Measurements from ENCODE around the gene C1S. TPM values are rescaled to one million over a fixed set of nuclear protein-coding genes. Genes with fewer than 3 reads are reported as not detected.

The C1S gene
- total RNA-seq, 2 experiments from 2014 or later: 1.7 TPM

DNA sequence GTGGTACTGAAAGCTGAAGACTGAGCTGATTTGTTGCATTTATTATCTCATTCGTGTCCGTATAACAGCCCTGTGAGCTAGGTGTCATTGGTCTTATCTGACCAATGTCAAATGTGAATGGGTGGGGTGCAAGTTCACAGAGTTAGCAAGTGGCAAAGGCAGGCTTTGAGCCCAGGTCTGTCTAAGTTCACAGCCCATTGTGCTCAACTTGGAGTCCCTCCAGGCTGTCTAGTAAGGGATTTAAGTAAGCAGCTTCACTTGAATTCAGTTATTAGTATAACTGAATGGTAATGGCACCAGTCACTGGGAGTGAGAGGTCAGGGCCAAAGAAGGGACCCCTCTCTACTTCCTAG lies 8.5 kb downstream of the C1S start:
- CTCF ChIA-PET: no interaction called here
- Mint-ChIP-seq H3K9me3 (no peaks in the 10 kb centered on the region), H3K4me1 (no peaks in the 10 kb centered on the region), H3K36me3 (ENCODE audit: low read depth) (no peaks in the 10 kb centered on the region), H3K27ac (no peak overlapping the region), H3K27me3 (peaks cover 26% of the 10 kb centered on the region), H3K4me3 (no peak overlapping the region)
- no peak for DNase-seq
- POLR2A ChIA-PET: interaction anchor here (1.0 to 1.4 kb wide), 2 partner anchors 9 to 39 kb away, joined by 3 to 4 read pairs; no protein-coding TSS in a partner anchor

- Mint-ChIP-seq H3K36me3 (ENCODE audit: low read depth) (no peaks in the 10 kb centered on the region), H3K27ac (no peak overlapping the region), H3K27me3 (peaks cover 25% of the 10 kb centered on the region), H3K4me3 (no peak overlapping the region), H3K4me1 (no peaks in the 10 kb centered on the region), H3K9me3 (no peaks in the 10 kb centered on the region)
- ChIA-PET CTCF (no interaction called here), POLR2A (interaction anchor here (1.0 to 1.4 kb wide), 2 partner anchors 10 to 38 kb away, joined by 3 to 4 read pairs; no protein-coding TSS in a partner anchor)
- DNase-seq: no peak
Measured at GRCh38 chr12:7069386-7069785, 8.9 kb downstream of the C1S start.

- Mint-ChIP-seq H3K27ac (no peak overlapping the region), H3K4me1 (peaks cover 13% of the 10 kb centered on the region), H3K9me3 (no peaks in the 10 kb centered on the region), H3K27me3 (peaks cover 33% of the 10 kb centered on the region), H3K36me3 (ENCODE audit: low read depth) (no peaks in the 10 kb centered on the region), H3K4me3 (no peak overlapping the region)
- CTCF ChIA-PET: no interaction called here
- POLR2A ChIA-PET: no interaction called here
- DNase-seq: no peak
Measured at GRCh38 chr12:7072035-7072434, 11.5 kb downstream of the C1S start.

- Mint-ChIP-seq H3K36me3 (ENCODE audit: low read depth) (no peaks in the 10 kb centered on the region), H3K27ac (no peak overlapping the region), H3K4me1 (peaks cover 13% of the 10 kb centered on the region), H3K27me3 (peaks cover 34% of the 10 kb centered on the region), H3K4me3 (no peak overlapping the region), H3K9me3 (no peaks in the 10 kb centered on the region)
- POLR2A ChIA-PET: no interaction called here
- CTCF ChIA-PET: no interaction called here
- no peak for DNase-seq
Measured at GRCh38 chr12:7072554-7072953, 12.0 kb downstream of the C1S start.

DNA sequence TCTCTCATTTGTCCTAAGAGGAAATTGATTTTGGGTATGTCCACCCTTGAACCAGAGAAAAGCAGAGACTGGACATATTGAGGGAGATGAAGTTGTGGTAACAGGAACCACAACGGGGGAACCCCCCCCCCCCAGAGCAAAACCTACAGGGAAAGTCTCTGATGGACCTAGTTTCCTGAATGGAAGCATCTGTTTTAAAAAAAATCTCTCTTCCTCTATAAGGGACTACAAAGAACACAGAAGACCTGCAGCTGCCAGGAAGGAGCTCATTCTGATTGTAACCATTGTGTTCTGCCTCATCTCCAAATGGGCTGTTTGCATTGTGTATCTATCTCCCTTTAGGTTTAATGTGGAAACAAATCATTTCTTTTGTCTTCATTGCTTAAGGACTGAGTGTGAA lies 13.4 kb downstream of the C1S start:
- POLR2A ChIA-PET: no interaction called here
- Mint-ChIP-seq H3K27me3 (peaks cover 34% of the 10 kb centered on the region), H3K4me3 (no peak overlapping the region)

DNA sequence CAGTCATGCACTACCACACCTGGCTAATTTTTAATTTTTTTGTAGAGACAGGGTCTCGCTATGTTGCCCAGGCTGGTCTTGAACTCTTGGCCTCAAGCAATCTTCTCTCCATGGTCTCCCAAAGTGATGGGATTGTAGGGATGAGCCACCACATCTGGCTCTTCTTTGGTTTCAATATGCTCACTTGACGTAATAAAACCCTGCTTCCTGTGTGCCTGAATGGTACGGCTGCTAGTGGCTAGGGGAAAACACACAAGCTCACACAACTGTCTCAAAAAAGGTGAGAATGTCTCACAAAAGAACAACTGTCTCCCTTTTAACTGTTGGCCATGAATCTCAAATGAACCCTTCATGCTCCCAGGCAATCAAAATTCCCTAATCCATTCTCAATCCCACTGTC lies 15.0 kb downstream of the C1S start:
- no peaks in the 10 kb centered on the region for H3K9me3 Mint-ChIP-seq
- H3K36me3 Mint-ChIP-seq (ENCODE audit: low read depth): no peaks in the 10 kb centered on the region
- CTCF ChIA-PET: no interaction called here
- H3K4me1 Mint-ChIP-seq: peaks cover 13% of the 10 kb centered on the region
- no peak overlapping the region for H3K27ac Mint-ChIP-seq
- no peak overlapping the region for H3K4me3 Mint-ChIP-seq
- DNase-seq: no peak
- H3K27me3 Mint-ChIP-seq: peaks cover 34% of the 10 kb centered on the region
- POLR2A ChIA-PET: no interaction called here

More for the DNA sequence above, 13.4 kb downstream of the C1S start:
- H3K27ac Mint-ChIP-seq: no peak overlapping the region
- CTCF ChIA-PET: no interaction called here
- peaks cover 13% of the 10 kb centered on the region for H3K4me1 Mint-ChIP-seq
- DNase-seq: no peak
- no peaks in the 10 kb centered on the region for H3K36me3 Mint-ChIP-seq (ENCODE audit: low read depth)
- no peaks in the 10 kb centered on the region for H3K9me3 Mint-ChIP-seq

- peaks cover 30% of the 10 kb centered on the region for H3K27me3 Mint-ChIP-seq
- H3K4me3 Mint-ChIP-seq: no peak overlapping the region
- no peak for DNase-seq
- ChIA-PET POLR2A (interaction anchor here (1.0 kb wide), 1 partner anchor 149 kb away, joined by 4 read pairs; no protein-coding TSS in a partner anchor), CTCF (no interaction called here)
- no peaks in the 10 kb centered on the region for H3K9me3 Mint-ChIP-seq
- no peaks in the 10 kb centered on the region for H3K36me3 Mint-ChIP-seq (ENCODE audit: low read depth)
- no peak overlapping the region for H3K27ac Mint-ChIP-seq
- peaks cover 13% of the 10 kb centered on the region for H3K4me1 Mint-ChIP-seq
Measured at GRCh38 chr12:7075939-7076338, 15.4 kb downstream of the C1S start.

DNA sequence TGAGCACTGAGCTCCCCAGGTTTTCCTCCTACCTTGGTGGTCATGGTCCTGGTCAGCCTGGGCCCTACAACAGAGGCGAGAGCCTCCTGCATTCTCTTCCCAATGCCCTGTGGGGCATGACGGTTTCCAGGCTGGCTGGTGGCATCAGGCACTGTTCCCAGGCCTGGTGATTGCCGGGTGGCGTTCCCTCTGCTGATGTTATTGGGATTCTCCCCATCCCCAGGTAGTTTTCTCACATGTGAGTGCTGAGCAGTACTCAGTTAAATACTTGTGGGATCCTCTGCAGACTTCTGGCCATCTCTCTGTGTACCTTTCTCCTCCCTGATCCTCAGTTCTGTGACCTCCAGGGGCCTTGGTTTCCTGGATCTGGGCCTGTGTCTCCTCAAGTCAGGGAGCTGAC lies 16.0 kb downstream of the C1S start:
- Mint-ChIP-seq H3K27me3 (peaks cover 30% of the 10 kb centered on the region), H3K4me3 (no peak overlapping the region), H3K9me3 (no peaks in the 10 kb centered on the region), H3K36me3 (ENCODE audit: low read depth) (no peaks in the 10 kb centered on the region), H3K4me1 (peaks cover 13% of the 10 kb centered on the region), H3K27ac (no peak overlapping the region)
- no peak for DNase-seq
- CTCF ChIA-PET: interaction anchor here (1.0 kb wide), 1 partner anchor 58 kb away, joined by 4 read pairs; the partner anchor contains the start of gene LPCAT3
- POLR2A ChIA-PET: interaction anchor here (1.0 kb wide), 1 partner anchor 149 kb away, joined by 4 read pairs; no protein-coding TSS in a partner anchor

GRCh38 chr12:7078163-7078562 lies 17.6 kb downstream of the C1S start:
- Mint-ChIP-seq H3K27me3 (peaks cover 18% of the 10 kb centered on the region), H3K9me3 (peaks cover 4% of the 10 kb centered on the region), H3K36me3 (ENCODE audit: low read depth) (peaks cover 3% of the 10 kb centered on the region), H3K4me1 (peaks cover 13% of the 10 kb centered on the region), H3K27ac (no peak overlapping the region), H3K4me3 (no peak overlapping the region)
- CTCF ChIA-PET: no interaction called here
- DNase-seq: no peak
- POLR2A ChIA-PET: no interaction called here

DNA sequence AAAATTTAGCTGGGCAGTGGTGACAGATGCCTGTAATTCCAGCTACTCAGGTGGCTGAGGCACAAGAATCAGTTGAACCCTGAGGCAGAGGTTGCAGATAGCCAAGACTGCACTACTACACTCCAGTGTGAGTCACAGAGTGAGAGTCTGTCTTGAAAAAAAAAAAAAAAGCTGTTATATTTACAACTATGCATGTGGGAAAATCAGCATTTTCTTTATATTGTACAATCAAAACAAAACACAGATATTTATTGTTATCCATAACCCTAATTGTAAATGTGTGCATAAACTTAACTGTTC lies 19.3 kb downstream of the C1S start:
- CTCF ChIA-PET: interaction anchor here (0.6 to 1.1 kb wide), 4 partner anchors 9 to 37 kb away, joined by 3 read pairs; no protein-coding TSS in a partner anchor
- Mint-ChIP-seq H3K4me1 (peaks cover 13% of the 10 kb centered on the region), H3K9me3 (peaks cover 7% of the 10 kb centered on the region), H3K27ac (no peak overlapping the region), H3K36me3 (ENCODE audit: low read depth) (peaks cover 6% of the 10 kb centered on the region), H3K27me3 (peaks cover 14% of the 10 kb centered on the region), H3K4me3 (no peak overlapping the region)
- DNase-seq: no peak
- POLR2A ChIA-PET: interaction anchor here (1.2 kb wide), 1 partner anchor 28 kb away, joined by 3 read pairs; no protein-coding TSS in a partner anchor

DNA sequence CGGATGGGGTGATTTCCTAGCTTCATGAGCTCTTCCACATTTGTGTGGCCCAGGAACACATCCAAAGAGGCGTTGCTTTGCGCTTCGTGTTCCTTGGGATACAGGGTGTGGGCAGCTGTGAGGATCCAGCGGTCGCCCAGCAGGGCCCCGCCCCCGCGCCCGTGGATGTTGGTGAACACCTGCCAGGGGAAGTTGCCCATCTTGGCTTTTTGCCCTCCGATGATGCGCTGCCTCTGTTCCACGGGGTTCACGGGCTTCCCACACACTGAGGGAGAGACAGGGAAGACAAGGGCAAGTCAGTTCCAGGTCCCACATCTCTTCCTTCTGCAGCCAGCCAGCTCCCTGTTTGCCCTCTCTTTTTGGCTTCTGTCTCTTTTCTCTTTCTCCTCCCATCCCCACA lies 20.5 kb downstream of the C1S start:
- H3K36me3 Mint-ChIP-seq (ENCODE audit: low read depth): peaks cover 6% of the 10 kb centered on the region
- H3K27ac Mint-ChIP-seq: no peak overlapping the region
- H3K9me3 Mint-ChIP-seq: peaks cover 7% of the 10 kb centered on the region
- ChIA-PET POLR2A (no interaction called here), CTCF (no interaction called here)
- no peak overlapping the region for H3K4me3 Mint-ChIP-seq
- peaks cover 3% of the 10 kb centered on the region for H3K4me1 Mint-ChIP-seq
- no peak for DNase-seq
- H3K27me3 Mint-ChIP-seq: peaks cover 5% of the 10 kb centered on the region

DNA sequence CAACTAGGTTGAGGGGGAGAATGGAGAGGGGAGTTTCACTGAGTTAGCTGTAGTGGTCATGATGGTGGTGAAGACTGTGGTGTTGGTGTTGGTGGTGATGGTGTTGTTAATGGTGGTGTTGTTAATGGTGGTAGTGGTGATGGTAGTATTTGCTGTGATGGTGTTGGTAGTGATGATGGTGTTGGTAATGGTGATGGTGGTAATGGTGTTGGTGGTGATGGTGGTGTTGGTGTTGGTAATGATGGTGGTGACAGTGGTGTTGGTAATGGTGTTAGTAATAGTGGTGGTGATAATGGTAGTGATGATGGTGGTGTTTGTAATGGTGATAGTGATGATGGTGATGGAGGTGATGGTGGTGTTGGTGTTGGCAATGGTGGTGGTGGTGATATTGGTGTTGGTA lies 22.6 kb downstream of the C1S start:
- ChIA-PET POLR2A (no interaction called here), CTCF (interaction anchor here (1.2 kb wide), 1 partner anchor 65 kb away, joined by 3 read pairs; the partner anchor contains the start of gene LPCAT3)
- Mint-ChIP-seq H3K27me3 (peaks cover 1% of the 10 kb centered on the region), H3K9me3 (peaks cover 7% of the 10 kb centered on the region), H3K4me3 (no peak overlapping the region), H3K36me3 (ENCODE audit: low read depth) (peaks cover 6% of the 10 kb centered on the region), H3K27ac (no peak overlapping the region), H3K4me1 (no peaks in the 10 kb centered on the region)
- DNase-seq: no peak

DNA sequence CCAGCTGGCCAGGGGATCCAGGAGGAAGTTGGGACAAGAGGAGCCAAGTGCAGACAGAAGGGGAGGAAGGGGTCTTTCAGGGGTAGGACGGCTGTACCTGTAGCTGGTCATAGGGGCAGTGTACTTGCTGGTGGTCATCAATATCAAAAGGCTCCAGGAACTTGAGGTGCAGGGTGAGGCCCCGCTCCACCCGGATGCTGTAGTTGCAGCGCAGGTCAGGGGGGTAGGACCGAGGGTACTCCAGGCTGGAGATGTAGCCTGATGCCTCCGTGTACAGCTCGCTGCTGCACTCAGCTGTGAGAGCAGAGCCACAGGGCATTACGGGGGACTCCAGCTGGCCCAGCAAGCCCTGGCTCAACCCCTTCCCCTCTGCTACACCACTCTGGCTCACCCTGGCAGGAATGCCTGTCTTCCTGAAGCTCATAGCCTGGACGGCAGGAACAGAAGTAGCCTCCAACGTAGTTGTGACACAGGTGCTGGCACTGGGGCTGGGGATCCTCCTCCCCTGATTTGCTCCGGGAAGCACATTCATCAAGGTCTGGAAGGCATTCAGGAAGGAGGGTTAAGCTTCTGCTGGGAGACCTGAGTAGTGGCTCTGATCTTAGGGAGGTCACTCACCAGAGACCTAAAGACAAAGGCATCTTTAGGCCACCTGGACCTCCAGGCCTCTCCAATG lies 28.8 kb downstream of the C1S start:
- H3K4me3 Mint-ChIP-seq: no peak overlapping the region
- H3K36me3 Mint-ChIP-seq (ENCODE audit: low read depth): no peaks in the 10 kb centered on the region
- ChIA-PET CTCF (no interaction called here), POLR2A (interaction anchor here (4.5 kb wide), 1 partner anchor 145 kb away, joined by 26 read pairs; the partner anchor contains the start of genes C12orf57 and RNU7-1)
- peaks cover 6% of the 10 kb centered on the region for H3K27me3 Mint-ChIP-seq
- no peaks in the 10 kb centered on the region for H3K9me3 Mint-ChIP-seq
- no peak overlapping the region for H3K27ac Mint-ChIP-seq
- no peak for DNase-seq
- H3K4me1 Mint-ChIP-seq: peaks cover 8% of the 10 kb centered on the region
